IMR-90 (cell line): ENCODE data around the gene LIAS.

Experiments
- CEBPB ChIP-seq: IDR thresholded peaks from 2 replicates; pipeline ENCODE4 v1.6.1; 2012; ENCODE audit warnings: low read depth, low read length, improper control_type of control experiment
- CHD1 ChIP-seq: IDR thresholded peaks from 2 replicates; pipeline ENCODE4 v1.6.1; 2012; ENCODE audit warnings: low read depth, low read length, improper control_type of control experiment
- MAZ ChIP-seq: IDR thresholded peaks from 2 replicates; pipeline ENCODE4 v1.6.1; 2012; ENCODE audit warnings: low read depth, mild to moderate bottlenecking, low read length, improper control_type of control experiment, moderate library complexity, borderline replicate concordance
- POLR2A ChIP-seq: IDR thresholded peaks from 2 replicates; pipeline ENCODE4 v1.6.1; 2012; ENCODE audit warnings: mild to moderate bottlenecking, low read depth, low read length
- RAD21 ChIP-seq: IDR thresholded peaks from 2 replicates; pipeline ENCODE4 v1.6.1; 2012; ENCODE audit warnings: low read length, improper control_type of control experiment
- RFX5 ChIP-seq: IDR thresholded peaks from 2 replicates; pipeline ENCODE4 v1.8.0; 2012; ENCODE audit warnings: low read depth, mild to moderate bottlenecking, low read length, moderate library complexity
- TF ChIP-seq, protein P1 (sequence below): conservative IDR thresholded peaks from 2 replicates; pipeline ENCODE4 v1.5.1; 2012; ENCODE audit warnings: mild to moderate bottlenecking, low read depth, low read length, improper control_type of control experiment
- TF ChIP-seq, protein P2 (sequence below): fragments of 150-350 bp; IDR thresholded peaks from 2 replicates; pipeline ENCODE4 v1.6.1; 2017; ENCODE audit warnings: mild to moderate bottlenecking, antibody characterized with exemption, low read length, low read depth

GRCh38 chr4:39510348-39510929 lies 51.6 kb downstream of the LIAS start:
- TF ChIP-seq, protein P1, sequence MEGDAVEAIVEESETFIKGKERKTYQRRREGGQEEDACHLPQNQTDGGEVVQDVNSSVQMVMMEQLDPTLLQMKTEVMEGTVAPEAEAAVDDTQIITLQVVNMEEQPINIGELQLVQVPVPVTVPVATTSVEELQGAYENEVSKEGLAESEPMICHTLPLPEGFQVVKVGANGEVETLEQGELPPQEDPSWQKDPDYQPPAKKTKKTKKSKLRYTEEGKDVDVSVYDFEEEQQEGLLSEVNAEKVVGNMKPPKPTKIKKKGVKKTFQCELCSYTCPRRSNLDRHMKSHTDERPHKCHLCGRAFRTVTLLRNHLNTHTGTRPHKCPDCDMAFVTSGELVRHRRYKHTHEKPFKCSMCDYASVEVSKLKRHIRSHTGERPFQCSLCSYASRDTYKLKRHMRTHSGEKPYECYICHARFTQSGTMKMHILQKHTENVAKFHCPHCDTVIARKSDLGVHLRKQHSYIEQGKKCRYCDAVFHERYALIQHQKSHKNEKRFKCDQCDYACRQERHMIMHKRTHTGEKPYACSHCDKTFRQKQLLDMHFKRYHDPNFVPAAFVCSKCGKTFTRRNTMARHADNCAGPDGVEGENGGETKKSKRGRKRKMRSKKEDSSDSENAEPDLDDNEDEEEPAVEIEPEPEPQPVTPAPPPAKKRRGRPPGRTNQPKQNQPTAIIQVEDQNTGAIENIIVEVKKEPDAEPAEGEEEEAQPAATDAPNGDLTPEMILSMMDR = no peak
- TF ChIP-seq, protein P2, sequence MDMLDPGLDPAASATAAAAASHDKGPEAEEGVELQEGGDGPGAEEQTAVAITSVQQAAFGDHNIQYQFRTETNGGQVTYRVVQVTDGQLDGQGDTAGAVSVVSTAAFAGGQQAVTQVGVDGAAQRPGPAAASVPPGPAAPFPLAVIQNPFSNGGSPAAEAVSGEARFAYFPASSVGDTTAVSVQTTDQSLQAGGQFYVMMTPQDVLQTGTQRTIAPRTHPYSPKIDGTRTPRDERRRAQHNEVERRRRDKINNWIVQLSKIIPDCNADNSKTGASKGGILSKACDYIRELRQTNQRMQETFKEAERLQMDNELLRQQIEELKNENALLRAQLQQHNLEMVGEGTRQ = no peak
- TF ChIP-seq POLR2A (no peak), CEBPB (no peak), CHD1 (no peak), MAZ (no peak), RFX5 (no peak), RAD21 (no peak)
